Measurements from ENCODE around the gene ADAM11. TPM values are rescaled to one million over a fixed set of nuclear protein-coding genes. Genes with fewer than 3 reads are reported as not detected.
"Not testable (repeated sequence)": the region's sequence is repeated elsewhere in the genome, so short reads cannot be mapped to it uniquely, and the experiment has no call there.

The ADAM11 gene
- total RNA-seq, 2 donors from 2014 or later: 0.42 TPM

DNA sequence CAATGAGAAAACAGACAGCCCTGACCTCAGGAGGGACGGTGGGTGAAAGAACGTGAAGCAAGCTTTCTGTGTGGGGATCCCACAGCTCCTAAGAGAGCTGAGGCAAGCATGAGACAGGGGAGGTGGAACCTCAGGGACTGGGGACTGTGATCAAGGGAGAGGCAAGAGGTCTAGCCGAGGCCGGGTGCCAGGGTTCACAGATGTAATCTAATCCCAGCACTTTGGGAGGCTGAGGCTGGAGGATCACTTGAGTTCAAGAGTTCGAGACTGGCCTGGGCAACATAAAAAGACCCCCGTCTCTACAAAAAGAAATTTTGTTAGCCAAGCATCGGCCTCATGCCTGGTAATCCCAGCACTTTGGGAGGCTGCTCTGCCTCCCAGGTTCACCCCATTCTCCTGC is 4.5 kb upstream of the ADAM11 start:
- DNase-seq: no peak
- Histone ChIP-seq H3K4me3 (no peak overlapping the region), H3K9me3 (no peaks in the 10 kb centered on the region), H3K27me3 (peaks cover 11% of the 10 kb centered on the region), H3K27ac (no peak overlapping the region), H3K4me1 (peaks cover 2% of the 10 kb centered on the region), H3K9ac (ENCODE audit: low read depth in 2 of 2, low read length in 2 of 2) (no peak overlapping the region), H3K36me3 (no peaks in the 10 kb centered on the region)
- intact Hi-C loops (cut with DNase I): no loop called here
- TF ChIP-seq, protein P1, sequence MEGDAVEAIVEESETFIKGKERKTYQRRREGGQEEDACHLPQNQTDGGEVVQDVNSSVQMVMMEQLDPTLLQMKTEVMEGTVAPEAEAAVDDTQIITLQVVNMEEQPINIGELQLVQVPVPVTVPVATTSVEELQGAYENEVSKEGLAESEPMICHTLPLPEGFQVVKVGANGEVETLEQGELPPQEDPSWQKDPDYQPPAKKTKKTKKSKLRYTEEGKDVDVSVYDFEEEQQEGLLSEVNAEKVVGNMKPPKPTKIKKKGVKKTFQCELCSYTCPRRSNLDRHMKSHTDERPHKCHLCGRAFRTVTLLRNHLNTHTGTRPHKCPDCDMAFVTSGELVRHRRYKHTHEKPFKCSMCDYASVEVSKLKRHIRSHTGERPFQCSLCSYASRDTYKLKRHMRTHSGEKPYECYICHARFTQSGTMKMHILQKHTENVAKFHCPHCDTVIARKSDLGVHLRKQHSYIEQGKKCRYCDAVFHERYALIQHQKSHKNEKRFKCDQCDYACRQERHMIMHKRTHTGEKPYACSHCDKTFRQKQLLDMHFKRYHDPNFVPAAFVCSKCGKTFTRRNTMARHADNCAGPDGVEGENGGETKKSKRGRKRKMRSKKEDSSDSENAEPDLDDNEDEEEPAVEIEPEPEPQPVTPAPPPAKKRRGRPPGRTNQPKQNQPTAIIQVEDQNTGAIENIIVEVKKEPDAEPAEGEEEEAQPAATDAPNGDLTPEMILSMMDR (IDR thresholded peaks at IDR 0.05): no peak

DNA sequence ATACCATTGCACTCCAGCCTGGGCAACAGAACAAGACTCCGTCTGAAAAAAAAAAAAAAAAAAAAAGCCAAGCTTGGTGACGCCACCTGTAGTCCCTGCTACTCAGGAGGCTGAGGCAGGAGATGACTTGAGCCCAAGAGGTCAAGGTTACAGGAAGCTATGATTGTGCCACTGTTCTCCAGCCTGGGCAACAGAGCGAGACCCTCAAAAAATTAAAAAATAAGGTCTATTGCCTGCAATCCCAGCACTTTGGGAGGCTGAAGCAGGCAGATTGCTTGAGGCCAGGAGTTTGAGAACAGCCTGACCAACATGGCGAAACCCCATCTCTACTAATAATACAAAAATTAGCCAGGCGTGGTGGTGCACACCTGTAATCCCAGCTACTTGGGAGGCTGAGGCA is 3.6 kb upstream of the ADAM11 start:
- H3K9me3 ChIP-seq; H3K9ac ChIP-seq (ENCODE audit: low read depth in 2 of 2, low read length in 2 of 2); H3K4me1 ChIP-seq; intact Hi-C loops (cut with DNase I); H3K36me3 ChIP-seq; H3K27ac ChIP-seq; DNase-seq; H3K4me3 ChIP-seq: not testable (repeated sequence)
- peaks cover 20% of the 10 kb centered on the region for H3K27me3 ChIP-seq

DNA sequence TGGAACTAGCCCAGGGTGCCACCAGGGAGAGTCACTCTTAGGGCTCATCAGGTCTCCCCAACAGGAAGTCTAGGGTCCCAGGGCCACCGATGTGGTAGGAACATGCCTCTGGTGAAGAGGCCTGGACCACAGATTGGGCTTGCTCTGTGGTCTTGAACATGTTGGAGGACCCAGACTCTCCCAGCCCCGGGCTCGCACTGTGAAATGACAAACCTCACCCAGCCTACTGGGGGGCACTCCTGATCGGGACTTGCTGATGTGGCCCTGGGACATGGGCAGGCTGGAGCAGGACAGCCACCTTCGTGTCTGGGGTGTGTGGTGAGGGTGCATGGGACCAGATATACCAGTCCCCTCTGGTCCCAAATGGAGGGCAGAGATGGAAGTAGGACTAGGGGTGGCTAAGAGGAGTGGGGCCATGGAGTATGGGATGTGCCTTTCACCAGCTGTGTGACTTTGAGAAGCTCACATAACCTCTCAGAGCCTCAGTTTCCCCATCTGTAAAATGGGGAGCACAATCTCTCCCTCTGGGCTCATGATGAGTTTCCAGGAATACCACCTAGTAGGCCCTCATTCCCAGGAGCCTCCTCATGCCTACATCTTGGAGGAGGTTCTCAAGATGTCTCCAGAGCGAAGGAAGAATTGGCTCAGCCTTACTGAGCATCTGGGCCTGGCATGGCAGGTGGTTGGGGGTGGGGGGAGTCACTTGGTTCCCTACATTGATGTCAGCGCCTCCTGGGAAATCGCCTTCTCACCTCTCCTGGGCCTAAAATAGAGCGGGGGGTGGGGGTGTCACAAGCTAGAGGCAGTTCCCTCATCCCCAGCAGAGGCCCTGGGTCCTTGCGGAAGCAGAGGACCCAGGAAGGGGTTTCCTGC is 1.5 kb upstream of the ADAM11 start:
- no peak overlapping the region for H3K27ac ChIP-seq
- no peak overlapping the region for H3K4me3 ChIP-seq
- H3K27me3 ChIP-seq: peaks cover 23% of the 10 kb centered on the region
- no peaks in the 10 kb centered on the region for H3K36me3 ChIP-seq
- intact Hi-C loops (cut with DNase I): no loop called here
- H3K9me3 ChIP-seq: no peaks in the 10 kb centered on the region
- TF ChIP-seq, protein P1 (IDR thresholded peaks at IDR 0.05): no peak
- H3K9ac ChIP-seq (ENCODE audit: low read depth in 2 of 2, low read length in 2 of 2): no peak overlapping the region
- peaks cover 5% of the 10 kb centered on the region for H3K4me1 ChIP-seq
- no peak for DNase-seq

DNA sequence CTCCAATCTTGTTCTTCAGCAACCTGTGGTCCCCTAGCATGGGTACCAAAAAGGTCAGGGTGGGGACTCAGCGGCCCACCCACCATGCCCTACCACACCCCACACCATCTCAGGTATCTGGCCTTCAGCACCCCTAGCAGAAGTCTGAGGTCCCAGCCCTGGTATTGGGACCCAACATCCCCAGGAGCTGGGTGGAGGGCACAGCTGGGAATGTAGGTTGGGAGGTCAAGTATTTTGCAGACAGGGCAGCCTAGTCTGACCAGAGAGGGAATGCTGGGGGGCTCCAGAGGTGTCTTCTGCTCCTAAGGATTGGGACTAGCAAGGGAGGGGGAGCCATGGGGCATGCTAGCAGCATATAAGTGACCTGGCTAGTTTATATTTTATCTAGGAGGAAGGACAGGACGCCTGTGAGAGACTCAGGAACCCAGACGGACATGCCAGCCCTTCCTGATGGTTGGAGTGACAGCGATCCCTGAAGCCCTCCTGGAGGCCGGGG is 822 bp upstream of the ADAM11 start:
- H3K4me3 ChIP-seq: no peak overlapping the region
- H3K9ac ChIP-seq (ENCODE audit: low read depth in 2 of 2, low read length in 2 of 2): no peak overlapping the region
- DNase-seq: no peak
- peaks cover 5% of the 10 kb centered on the region for H3K4me1 ChIP-seq
- intact Hi-C loops (cut with DNase I): no loop called here
- peaks cover 23% of the 10 kb centered on the region for H3K27me3 ChIP-seq
- no peak overlapping the region for H3K27ac ChIP-seq
- H3K9me3 ChIP-seq: no peaks in the 10 kb centered on the region
- H3K36me3 ChIP-seq: no peaks in the 10 kb centered on the region
- TF ChIP-seq, protein P1 (IDR thresholded peaks at IDR 0.05): no peak

DNA sequence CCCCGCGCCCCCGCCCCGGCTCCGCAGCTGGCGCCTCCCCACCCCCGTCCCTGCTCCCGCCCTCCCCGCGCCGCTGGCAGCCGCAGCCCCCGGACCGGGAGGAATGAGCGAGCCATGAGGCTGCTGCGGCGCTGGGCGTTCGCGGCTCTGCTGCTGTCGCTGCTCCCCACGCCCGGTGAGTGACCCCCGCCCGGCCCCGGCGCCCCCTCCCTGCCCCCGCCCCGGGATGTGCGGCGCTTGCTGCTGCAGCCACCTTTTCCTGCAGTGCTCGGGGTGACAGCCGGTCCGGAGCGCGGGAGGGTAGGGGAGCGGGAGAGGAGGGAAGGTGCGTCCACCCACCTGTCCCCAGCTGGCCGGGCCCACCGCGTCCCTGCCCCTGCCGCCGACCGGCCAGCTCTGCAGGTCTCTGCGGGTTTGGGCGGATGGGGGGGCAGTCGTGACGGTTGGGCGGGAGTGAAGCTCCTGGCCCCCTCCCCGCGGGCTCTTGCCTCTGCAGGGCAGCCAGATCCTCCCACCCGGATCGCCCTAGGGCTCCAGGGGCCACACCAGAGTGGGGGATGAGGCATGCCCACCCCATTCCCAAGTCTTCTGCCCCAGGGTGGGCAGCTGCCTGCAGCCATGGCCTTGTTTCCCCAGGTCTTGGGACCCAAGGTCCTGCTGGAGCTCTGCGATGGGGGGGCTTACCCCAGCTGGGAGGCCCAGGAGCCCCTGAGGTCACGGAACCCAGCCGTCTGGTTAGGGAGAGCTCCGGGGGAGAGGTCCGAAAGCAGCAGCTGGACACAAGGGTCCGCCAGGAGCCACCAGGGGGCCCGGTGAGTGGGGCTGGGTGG is 513 bp downstream of the ADAM11 start:
- H3K9me3 ChIP-seq: no peaks in the 10 kb centered on the region
- H3K27ac ChIP-seq: no peak overlapping the region
- H3K4me1 ChIP-seq: peaks cover 5% of the 10 kb centered on the region
- H3K27me3 ChIP-seq: peaks cover 23% of the 10 kb centered on the region
- no peak overlapping the region for H3K4me3 ChIP-seq
- intact Hi-C loops (cut with DNase I): no loop called here
- no peak overlapping the region for H3K9ac ChIP-seq (ENCODE audit: low read depth in 2 of 2, low read length in 2 of 2)
- no peak for DNase-seq
- TF ChIP-seq, protein P1 (IDR thresholded peaks at IDR 0.05): no peak
- H3K36me3 ChIP-seq: no peaks in the 10 kb centered on the region

Measured in colonic mucosa (tissue), 4 donors.